ENCODE data around the gene CDH23.

CDH23 gene

GRCh38 chr10:71547876-71548846 lies 151.4 kb downstream of the CDH23 start:
- H3K4me3 ChIP-seq (ENCODE audit: low read length), result no peak overlapping the region
- no peak for DNase-seq (ENCODE audit: low read depth)
- TF ChIP-seq CTCF (IDR thresholded peaks at IDR 0.05; ENCODE audit: insufficient read depth, low read depth, low read length, missing control alignments), result peak; percentile 13

DNA sequence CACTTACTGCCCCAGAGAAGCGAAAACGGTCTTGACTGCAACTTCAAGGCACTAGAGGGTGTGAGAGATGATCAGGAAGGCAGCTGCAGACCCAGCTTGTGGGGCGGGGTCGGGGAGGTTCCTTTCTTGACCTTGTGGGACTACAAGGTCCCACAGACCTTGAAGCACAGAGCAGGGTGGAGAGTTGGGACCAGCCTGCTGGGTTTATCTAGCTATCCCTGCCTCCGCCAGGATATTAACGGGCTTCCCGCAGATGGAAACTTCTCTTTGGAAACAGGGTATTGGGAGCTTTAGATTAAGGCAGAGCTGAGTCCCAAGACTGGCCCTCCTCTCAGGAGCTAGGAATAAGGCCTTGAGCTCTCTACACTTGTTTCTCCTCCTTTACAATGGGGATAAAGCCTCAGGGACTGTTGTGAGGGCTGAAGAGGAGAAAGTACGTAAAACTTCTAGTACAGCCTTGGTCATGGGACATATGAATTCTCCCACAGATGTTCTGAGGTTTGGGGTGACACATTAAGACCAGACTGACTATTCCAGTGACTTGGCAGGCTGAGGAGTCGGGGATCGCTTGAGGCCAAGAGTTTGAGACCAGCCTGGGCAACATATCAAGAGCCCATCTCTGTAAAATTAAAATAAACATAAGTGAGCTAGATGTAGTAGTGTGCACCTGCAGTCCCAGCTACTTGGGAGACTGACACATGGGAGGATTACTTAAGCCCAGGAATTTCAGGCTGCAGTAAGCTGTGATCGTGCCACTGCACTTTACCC lies 153.2 kb downstream of the CDH23 start:
- no peak overlapping the region for H3K4me3 ChIP-seq (ENCODE audit: low read length)
- no peak for DNase-seq (ENCODE audit: low read depth)
- no peak for TF ChIP-seq CTCF (IDR thresholded peaks at IDR 0.05; ENCODE audit: insufficient read depth, low read depth, low read length, missing control alignments)

- no peak for DNase-seq (ENCODE audit: low read depth)
- TF ChIP-seq CTCF (IDR thresholded peaks at IDR 0.05; ENCODE audit: insufficient read depth, low read depth, low read length, missing control alignments), result no peak
Observed at GRCh38 chr10:71550628-71551027, 153.9 kb downstream of the CDH23 start.

GRCh38 chr10:71551970-71552369 lies 155.2 kb downstream of the CDH23 start:
- no peak overlapping the region for H3K4me3 ChIP-seq (ENCODE audit: low read length)
- no peak for DNase-seq (ENCODE audit: low read depth)
- no peak for TF ChIP-seq CTCF (IDR thresholded peaks at IDR 0.05; ENCODE audit: insufficient read depth, low read depth, low read length, missing control alignments)

More at GRCh38 chr10:71550628-71551027, 153.9 kb downstream of the CDH23 start:
- no peak overlapping the region for H3K4me3 ChIP-seq (ENCODE audit: low read length)

DNA sequence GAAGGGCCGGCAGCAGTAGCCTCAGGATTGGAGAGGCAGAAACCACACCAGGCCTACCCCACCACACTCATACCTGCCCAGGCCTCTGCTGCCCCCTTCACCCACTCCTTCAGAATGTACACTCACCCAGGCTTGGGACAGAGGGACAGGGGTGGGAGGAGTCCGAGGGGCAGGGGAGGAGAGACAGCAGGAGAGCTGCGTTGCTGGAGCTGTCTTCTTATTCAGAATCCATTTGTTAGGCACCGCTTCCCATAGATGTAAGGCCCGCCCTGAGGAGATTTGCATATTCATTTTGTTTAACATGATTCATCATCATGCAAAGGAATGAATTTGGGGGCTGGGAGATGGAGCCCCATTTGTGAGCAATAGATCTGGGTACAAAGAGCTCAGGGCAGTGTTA lies 156.7 kb downstream of the CDH23 start:
- H3K4me3 ChIP-seq (ENCODE audit: low read length), result no peak overlapping the region
- TF ChIP-seq CTCF (IDR thresholded peaks at IDR 0.05; ENCODE audit: insufficient read depth, low read depth, low read length, missing control alignments), result no peak
- no peak for DNase-seq (ENCODE audit: low read depth)

GRCh38 chr10:71554671-71555070 lies 158.0 kb downstream of the CDH23 start:
- no peak for DNase-seq (ENCODE audit: low read depth)
- no peak overlapping the region for H3K4me3 ChIP-seq (ENCODE audit: low read length)
- no peak for TF ChIP-seq CTCF (IDR thresholded peaks at IDR 0.05; ENCODE audit: insufficient read depth, low read depth, low read length, missing control alignments)

Data from epithelial cell of esophagus (primary cell).